Measurements from ENCODE around the gene PRRT3. TPM values are rescaled to one million over a fixed set of nuclear protein-coding genes. Genes with fewer than 3 reads are reported as not detected.

Gene PRRT3
- total RNA-seq, 1 donor from 2014 or later: 8.9 TPM

DNA sequence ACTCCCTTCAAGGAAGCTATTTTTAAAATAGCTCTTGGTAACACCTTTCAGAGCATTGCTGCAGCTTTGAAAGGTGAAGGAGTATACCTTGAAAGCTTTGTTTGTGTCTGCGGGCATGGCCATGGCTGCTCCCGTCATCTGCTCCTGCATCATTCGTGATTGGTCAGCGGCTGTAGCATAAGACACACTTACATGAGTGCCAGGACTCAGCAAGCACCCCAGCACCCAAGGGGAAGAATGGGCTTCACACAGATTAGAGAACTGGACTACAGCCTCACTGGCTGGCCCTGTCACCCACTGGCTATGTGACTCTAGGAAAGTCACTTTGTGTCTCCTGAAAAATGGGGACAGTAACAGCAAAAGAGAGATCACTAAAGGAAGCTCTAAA lies 17.4 kb upstream of the PRRT3 start:
- H3K36me3 Mint-ChIP-seq (ENCODE audit: unreplicated experiment): peaks cover 5% of the 10 kb centered on the region
- H3K4me1 Mint-ChIP-seq (ENCODE audit: low read depth, unreplicated experiment): no peaks in the 10 kb centered on the region
- no peak for DNase-seq
- no peak overlapping the region for H3K4me3 Mint-ChIP-seq (ENCODE audit: unreplicated experiment)
- H3K27ac Mint-ChIP-seq (ENCODE audit: unreplicated experiment): no peak overlapping the region
- no peaks in the 10 kb centered on the region for H3K9me3 Mint-ChIP-seq (ENCODE audit: unreplicated experiment)
- TF ChIP-seq, protein P1, sequence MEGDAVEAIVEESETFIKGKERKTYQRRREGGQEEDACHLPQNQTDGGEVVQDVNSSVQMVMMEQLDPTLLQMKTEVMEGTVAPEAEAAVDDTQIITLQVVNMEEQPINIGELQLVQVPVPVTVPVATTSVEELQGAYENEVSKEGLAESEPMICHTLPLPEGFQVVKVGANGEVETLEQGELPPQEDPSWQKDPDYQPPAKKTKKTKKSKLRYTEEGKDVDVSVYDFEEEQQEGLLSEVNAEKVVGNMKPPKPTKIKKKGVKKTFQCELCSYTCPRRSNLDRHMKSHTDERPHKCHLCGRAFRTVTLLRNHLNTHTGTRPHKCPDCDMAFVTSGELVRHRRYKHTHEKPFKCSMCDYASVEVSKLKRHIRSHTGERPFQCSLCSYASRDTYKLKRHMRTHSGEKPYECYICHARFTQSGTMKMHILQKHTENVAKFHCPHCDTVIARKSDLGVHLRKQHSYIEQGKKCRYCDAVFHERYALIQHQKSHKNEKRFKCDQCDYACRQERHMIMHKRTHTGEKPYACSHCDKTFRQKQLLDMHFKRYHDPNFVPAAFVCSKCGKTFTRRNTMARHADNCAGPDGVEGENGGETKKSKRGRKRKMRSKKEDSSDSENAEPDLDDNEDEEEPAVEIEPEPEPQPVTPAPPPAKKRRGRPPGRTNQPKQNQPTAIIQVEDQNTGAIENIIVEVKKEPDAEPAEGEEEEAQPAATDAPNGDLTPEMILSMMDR (IDR thresholded peaks at IDR 0.05; ENCODE audit: partially characterized antibody, unreplicated experiment): no peak
- peaks cover 1% of the 10 kb centered on the region for H3K27me3 Mint-ChIP-seq (ENCODE audit: unreplicated experiment)

DNA sequence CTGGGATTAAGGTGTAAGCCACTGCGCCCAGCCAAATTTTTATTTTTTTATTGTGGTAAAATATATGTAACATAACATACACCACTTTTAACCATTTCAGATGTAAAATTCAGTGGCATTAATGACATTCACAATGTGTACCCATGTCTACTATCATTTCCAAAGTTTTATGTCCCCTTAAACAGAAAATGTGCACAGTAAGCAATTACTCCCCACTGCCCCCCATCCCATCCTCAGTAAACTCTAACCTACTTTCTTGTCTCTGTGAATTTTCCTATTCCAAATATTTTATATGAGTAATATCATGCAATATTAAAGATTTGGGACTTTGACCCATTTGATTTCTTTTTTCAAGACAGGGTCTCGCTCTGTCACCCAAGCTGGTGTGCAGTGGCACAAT lies 14.6 kb upstream of the PRRT3 start:
- DNase-seq: no peak
- Mint-ChIP-seq H3K9me3 (ENCODE audit: unreplicated experiment) (no peaks in the 10 kb centered on the region), H3K27ac (ENCODE audit: unreplicated experiment) (no peak overlapping the region), H3K36me3 (ENCODE audit: unreplicated experiment) (peaks cover 13% of the 10 kb centered on the region), H3K4me3 (ENCODE audit: unreplicated experiment) (no peak overlapping the region), H3K4me1 (ENCODE audit: low read depth, unreplicated experiment) (no peaks in the 10 kb centered on the region), H3K27me3 (ENCODE audit: unreplicated experiment) (peaks cover 1% of the 10 kb centered on the region)
- TF ChIP-seq, protein P1 (IDR thresholded peaks at IDR 0.05; ENCODE audit: partially characterized antibody, unreplicated experiment): no peak

DNA sequence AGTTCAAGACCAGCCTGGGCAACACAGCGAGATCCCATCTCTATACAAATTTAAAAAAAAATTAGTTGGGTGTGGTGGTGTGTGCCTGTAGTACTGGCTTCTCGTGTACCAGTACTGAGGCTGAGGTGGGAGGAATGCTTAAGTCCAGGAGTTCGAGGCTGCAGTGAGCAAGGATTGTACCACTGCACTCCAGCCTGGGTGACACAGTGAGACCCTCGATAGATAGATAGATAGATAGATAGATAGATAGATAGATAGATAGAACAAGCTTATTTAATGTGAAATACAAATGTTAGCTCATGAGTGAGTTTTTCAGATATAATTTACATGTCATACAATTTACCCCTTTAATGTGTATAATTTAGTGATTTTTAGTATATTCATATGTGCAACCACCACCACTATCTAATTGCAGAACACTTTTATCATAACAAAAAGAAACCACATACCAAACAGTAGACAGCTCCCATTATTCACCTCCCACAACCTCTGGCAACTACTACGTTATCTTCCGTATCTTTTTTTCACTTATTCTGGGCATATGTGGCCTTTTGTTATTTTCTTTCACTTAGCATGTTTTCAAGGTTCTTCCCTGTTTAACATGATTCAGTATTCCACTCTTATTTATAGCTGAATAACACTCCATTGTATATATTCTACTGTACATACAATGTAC lies 13.1 kb upstream of the PRRT3 start:
- H3K36me3 Mint-ChIP-seq (ENCODE audit: unreplicated experiment): peaks cover 13% of the 10 kb centered on the region
- H3K27ac Mint-ChIP-seq (ENCODE audit: unreplicated experiment): no peak overlapping the region

DNA sequence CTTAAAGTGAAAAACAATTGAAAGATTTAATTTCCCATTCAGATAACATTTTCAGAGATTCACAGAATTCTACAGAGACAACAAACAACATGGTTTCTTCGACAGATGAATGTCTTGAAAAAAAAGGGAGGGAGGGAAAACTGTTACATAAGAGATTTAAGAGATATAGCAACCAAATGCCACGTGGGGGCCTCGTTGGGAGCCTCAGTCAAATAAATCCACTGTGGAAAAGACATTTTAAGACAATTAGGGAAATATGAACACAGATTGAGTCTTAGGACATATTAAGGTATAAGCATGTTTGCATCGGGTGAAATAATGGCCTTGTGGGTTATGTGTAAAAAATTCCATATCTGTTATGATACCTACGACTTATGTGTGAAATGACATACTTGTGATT lies 5.0 kb upstream of the PRRT3 start:
- TF ChIP-seq, protein P1 (IDR thresholded peaks at IDR 0.05; ENCODE audit: partially characterized antibody, unreplicated experiment): no peak
- Mint-ChIP-seq H3K4me1 (ENCODE audit: low read depth, unreplicated experiment) (no peaks in the 10 kb centered on the region), H3K27ac (ENCODE audit: unreplicated experiment) (no peak overlapping the region), H3K27me3 (ENCODE audit: unreplicated experiment) (no peaks in the 10 kb centered on the region), H3K36me3 (ENCODE audit: unreplicated experiment) (peaks cover under 1% of the 10 kb centered on the region), H3K9me3 (ENCODE audit: unreplicated experiment) (no peaks in the 10 kb centered on the region), H3K4me3 (ENCODE audit: unreplicated experiment) (no peak overlapping the region)
- DNase-seq: no peak

More for the DNA sequence above, 13.1 kb upstream of the PRRT3 start:
- TF ChIP-seq, protein P1 (IDR thresholded peaks at IDR 0.05; ENCODE audit: partially characterized antibody, unreplicated experiment): no peak
- H3K4me1 Mint-ChIP-seq (ENCODE audit: low read depth, unreplicated experiment): no peaks in the 10 kb centered on the region
- DNase-seq: no peak
- peaks cover 1% of the 10 kb centered on the region for H3K27me3 Mint-ChIP-seq (ENCODE audit: unreplicated experiment)
- no peak overlapping the region for H3K4me3 Mint-ChIP-seq (ENCODE audit: unreplicated experiment)
- no peaks in the 10 kb centered on the region for H3K9me3 Mint-ChIP-seq (ENCODE audit: unreplicated experiment)

DNA sequence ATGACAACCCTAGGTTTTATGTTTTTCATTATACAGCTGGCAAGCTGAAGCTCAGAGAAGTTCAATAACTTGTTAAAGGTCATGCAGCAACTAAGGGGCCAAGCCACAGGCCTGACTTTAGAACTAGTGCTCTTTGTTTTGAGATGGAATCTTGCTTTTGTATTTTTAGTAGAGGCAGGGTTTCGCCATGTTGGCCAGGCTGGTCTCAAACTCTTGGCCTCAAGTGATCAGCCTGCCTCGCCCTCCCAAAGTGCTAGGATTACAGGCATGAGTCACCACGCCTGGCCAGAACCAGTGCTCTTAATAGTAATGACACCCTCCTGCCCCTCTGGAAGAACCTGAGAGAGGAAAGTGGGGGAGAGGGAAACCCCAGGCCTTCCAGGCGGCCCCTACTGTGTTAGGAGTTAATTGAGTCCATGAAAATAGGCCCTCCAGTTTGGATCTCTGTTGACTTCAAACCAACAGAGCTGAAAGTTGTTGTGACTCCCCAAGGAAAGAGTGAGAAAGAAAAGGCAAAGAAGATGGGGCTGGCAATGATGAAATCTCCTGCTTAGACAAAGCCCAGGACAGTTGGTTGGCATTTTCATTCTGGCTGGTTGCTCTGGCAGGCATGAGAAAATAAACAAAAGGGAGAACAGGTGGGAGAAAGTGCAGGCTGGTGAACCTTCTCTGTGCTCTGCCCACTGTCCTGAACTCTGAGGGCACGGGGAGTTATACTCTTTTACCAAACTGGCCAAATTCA lies 3.6 kb upstream of the PRRT3 start:
- no peaks in the 10 kb centered on the region for H3K9me3 Mint-ChIP-seq (ENCODE audit: unreplicated experiment)
- H3K4me3 Mint-ChIP-seq (ENCODE audit: unreplicated experiment): no peak overlapping the region
- DNase-seq: no peak
- H3K27ac Mint-ChIP-seq (ENCODE audit: unreplicated experiment): no peak overlapping the region
- H3K4me1 Mint-ChIP-seq (ENCODE audit: low read depth, unreplicated experiment): no peaks in the 10 kb centered on the region
- no peaks in the 10 kb centered on the region for H3K27me3 Mint-ChIP-seq (ENCODE audit: unreplicated experiment)
- TF ChIP-seq, protein P1 (IDR thresholded peaks at IDR 0.05; ENCODE audit: partially characterized antibody, unreplicated experiment): no peak
- no peaks in the 10 kb centered on the region for H3K36me3 Mint-ChIP-seq (ENCODE audit: unreplicated experiment)
